Epidermal melanocyte (primary cell): Measurements from ENCODE around the gene POMZP3.
"Not testable (repeated sequence)": the region's sequence is repeated elsewhere in the genome, so short reads cannot be mapped to it uniquely, and the experiment has no call there.

Source experiments
- DNase-seq: peaks from one replicate; pipeline ENCODE4 v3.0.0; 2011; ENCODE audit warnings: low spot score; ENCODE audit not compliant: insufficient read length

POMZP3 gene

GRCh38 chr7:76588586-76588985 is 38.5 kb downstream of the POMZP3 start:
- not testable (repeated sequence) for DNase-seq

- not testable (repeated sequence) for DNase-seq
Observed at GRCh38 chr7:76586585-76587315, 40.3 kb downstream of the POMZP3 start.

- not testable (repeated sequence) for DNase-seq
Observed at GRCh38 chr7:76583636-76584281, 43.3 kb downstream of the POMZP3 start.

GRCh38 chr7:76582848-76583631 is 44.0 kb downstream of the POMZP3 start:
- not testable (repeated sequence) for DNase-seq

- DNase-seq, result not testable (repeated sequence)
Observed at GRCh38 chr7:76575919-76576655, 51.0 kb downstream of the POMZP3 start.

- DNase-seq, result not testable (repeated sequence)
Observed at GRCh38 chr7:76575431-76575830, 51.6 kb downstream of the POMZP3 start.

GRCh38 chr7:76572296-76572695 is 54.8 kb downstream of the POMZP3 start:
- DNase-seq, result not testable (repeated sequence)

- DNase-seq, result not testable (repeated sequence)
Observed at GRCh38 chr7:76570324-76570775, 56.7 kb downstream of the POMZP3 start.

GRCh38 chr7:76568742-76569141 is 58.3 kb downstream of the POMZP3 start:
- DNase-seq, result not testable (repeated sequence)

GRCh38 chr7:76567753-76568152 is 59.3 kb downstream of the POMZP3 start:
- not testable (repeated sequence) for DNase-seq

GRCh38 chr7:76567311-76567710 is 59.8 kb downstream of the POMZP3 start:
- not testable (repeated sequence) for DNase-seq

GRCh38 chr7:76565001-76565400 is 62.1 kb downstream of the POMZP3 start:
- DNase-seq, result not testable (repeated sequence)

- not testable (repeated sequence) for DNase-seq
Observed at GRCh38 chr7:76561342-76561741, 65.7 kb downstream of the POMZP3 start.

GRCh38 chr7:76560157-76560556 is 66.9 kb downstream of the POMZP3 start:
- DNase-seq, result not testable (repeated sequence)
